NT2/D1 (cell line): ENCODE measurements around the gene MYO7A.

Source experiments
- SUZ12 ChIP-seq: IDR thresholded peaks from 2 replicates; pipeline ENCODE4 v1.6.1; 2011; ENCODE audit not compliant: insufficient read length, insufficient read depth; ENCODE audit errors: extremely low read depth
- YY1 ChIP-seq: IDR thresholded peaks from 2 replicates; pipeline ENCODE4 v1.6.1; 2011; ENCODE audit not compliant: insufficient read length, insufficient read depth
- ZNF274 ChIP-seq: IDR thresholded peaks from 2 replicates; pipeline ENCODE4 v1.6.1; 2011; ENCODE audit warnings: mild to moderate bottlenecking, low read depth, low read length

DNA sequence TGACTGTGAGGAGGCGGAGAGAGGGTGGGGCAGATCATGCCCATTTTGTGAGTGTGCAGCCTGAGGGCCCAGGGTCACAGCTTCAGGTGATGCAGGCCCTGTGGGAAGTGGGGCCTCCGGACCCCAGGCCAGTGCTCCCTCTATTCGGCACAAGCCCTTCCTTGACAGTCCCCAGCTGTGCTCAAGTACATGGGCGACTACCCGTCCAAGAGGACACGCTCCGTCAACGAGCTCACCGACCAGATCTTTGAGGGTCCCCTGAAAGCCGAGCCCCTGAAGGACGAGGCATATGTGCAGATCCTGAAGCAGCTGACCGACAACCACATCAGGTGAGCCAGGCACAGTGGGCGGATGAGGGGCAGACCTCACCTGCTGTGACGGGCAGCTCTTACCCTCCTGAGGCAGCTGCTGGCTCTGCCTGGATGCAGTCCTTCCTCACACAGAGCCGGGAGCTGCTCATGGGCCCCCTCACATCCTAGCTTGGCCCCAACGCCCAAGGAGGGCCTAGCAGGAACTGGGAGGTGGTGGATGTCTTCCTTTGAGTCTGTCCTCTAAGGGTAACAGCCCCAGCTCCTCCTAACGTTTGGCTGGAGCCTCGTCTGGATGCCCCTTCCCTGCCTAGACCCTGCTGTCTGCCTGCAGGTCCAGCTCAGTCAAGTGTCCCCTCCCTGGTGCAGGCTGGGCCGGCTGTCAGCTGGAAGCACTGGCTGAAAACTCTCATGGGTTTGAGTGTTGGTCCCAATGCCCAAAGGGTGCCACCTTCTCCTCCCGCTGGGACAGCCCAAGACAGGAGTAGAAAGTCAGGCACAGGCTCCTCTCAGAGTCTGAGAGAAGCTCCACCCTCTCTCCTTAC, 76.1 kb downstream of the MYO7A start:
- TF ChIP-seq YY1 (no peak), ZNF274 (no peak), SUZ12 (no peak)
